Measurements from ENCODE around the gene CGB1.

Gene CGB1

DNA sequence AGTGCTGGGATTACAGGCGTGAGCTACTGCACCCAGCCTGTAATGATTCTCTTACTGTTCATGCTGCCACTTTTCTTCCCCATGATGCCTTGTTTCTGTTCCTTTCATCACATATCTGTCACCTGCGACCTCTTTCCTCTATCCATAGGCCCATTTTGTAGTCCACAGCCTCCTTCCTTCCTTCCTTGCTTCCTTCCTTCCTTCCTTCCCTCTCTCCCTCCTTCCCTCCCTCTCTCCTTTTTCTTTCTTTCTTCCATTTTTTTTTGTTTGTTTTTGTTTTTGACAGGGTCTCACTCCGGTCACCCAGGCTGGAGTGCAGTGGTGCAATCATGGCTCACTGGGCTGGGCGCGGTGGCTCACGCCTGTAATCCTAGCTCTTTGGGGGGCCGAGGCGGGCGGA, 47.8 kb downstream of the CGB1 start:
- TF ChIP-seq, protein P1, sequence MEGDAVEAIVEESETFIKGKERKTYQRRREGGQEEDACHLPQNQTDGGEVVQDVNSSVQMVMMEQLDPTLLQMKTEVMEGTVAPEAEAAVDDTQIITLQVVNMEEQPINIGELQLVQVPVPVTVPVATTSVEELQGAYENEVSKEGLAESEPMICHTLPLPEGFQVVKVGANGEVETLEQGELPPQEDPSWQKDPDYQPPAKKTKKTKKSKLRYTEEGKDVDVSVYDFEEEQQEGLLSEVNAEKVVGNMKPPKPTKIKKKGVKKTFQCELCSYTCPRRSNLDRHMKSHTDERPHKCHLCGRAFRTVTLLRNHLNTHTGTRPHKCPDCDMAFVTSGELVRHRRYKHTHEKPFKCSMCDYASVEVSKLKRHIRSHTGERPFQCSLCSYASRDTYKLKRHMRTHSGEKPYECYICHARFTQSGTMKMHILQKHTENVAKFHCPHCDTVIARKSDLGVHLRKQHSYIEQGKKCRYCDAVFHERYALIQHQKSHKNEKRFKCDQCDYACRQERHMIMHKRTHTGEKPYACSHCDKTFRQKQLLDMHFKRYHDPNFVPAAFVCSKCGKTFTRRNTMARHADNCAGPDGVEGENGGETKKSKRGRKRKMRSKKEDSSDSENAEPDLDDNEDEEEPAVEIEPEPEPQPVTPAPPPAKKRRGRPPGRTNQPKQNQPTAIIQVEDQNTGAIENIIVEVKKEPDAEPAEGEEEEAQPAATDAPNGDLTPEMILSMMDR (IDR thresholded peaks at IDR 0.05; ENCODE audit: control insufficient read depth, extremely low read depth, insufficient read depth) = no peak
- no peak for DNase-seq (ENCODE audit: low read depth)
- H3K4me3 ChIP-seq (ENCODE audit: low read depth, low read length) = no peak overlapping the region

DNA sequence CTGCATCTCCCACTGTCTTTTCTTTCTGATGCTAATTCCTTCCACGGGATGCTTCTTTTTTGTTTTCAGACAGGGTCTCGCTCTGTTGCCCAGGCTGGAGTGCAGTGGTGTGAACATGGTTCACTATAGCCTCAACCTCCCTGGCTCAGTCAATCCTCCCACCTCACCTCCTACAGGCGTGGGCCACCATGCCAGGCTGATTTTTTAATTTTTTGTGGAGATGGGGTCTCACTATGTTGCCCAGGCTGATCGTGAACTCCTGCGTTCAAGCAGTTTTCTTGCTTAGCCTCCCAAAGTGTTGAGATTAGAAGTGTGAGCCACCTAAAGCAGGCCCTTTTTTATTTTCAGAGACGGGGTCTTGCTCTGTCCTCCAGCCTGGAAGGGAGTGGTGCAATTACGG, 48.4 kb downstream of the CGB1 start:
- H3K4me3 ChIP-seq (ENCODE audit: low read depth, low read length) = no peak overlapping the region
- TF ChIP-seq, protein P1 (IDR thresholded peaks at IDR 0.05; ENCODE audit: control insufficient read depth, extremely low read depth, insufficient read depth) = no peak
- no peak for DNase-seq (ENCODE audit: low read depth)

DNA sequence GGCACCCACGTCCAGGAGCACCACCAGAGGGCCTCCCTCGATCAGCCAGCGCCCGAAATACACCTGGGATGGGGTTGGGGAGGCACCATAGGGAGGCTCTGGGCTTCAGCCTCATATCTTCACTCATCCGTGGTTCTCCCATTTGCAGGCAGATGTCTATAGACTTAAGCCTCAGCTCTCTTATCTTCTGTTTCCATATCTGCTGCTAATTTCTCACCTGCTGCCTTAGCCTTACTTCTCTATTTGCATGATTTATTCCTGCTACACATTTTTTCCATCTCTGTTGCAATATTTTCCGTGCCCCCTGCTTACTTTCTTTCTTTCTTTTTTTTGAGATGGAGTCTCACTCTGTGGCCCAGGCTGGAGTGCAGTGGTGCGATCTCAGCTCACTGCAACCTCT, 49.4 kb downstream of the CGB1 start:
- no peak overlapping the region for H3K4me3 ChIP-seq (ENCODE audit: low read depth, low read length)
- DNase-seq (ENCODE audit: low read depth) = no peak
- TF ChIP-seq, protein P1 (IDR thresholded peaks at IDR 0.05; ENCODE audit: control insufficient read depth, extremely low read depth, insufficient read depth) = no peak

DNA sequence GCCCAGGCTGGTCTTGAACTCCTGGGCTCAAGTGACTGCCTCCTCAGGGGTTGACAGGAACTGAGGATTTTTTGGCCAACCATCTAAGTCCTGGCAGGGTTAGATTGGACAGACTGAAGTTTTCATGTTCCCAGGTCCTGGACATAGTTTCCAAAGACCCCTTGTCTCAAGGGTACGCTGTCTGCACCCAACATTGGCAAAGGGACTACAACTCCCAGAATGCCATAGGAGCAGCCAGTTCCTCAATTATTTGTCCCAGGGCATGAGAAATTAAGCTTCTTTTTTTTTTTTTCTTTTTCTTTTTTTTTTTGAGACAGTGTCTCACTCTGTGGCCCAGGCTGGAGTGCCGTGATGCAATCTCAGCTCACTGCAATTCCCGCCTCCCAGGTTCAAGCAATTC, 50.5 kb downstream of the CGB1 start:
- H3K4me3 ChIP-seq (ENCODE audit: low read depth, low read length) = no peak overlapping the region
- no peak for DNase-seq (ENCODE audit: low read depth)
- TF ChIP-seq, protein P1 (IDR thresholded peaks at IDR 0.05; ENCODE audit: control insufficient read depth, extremely low read depth, insufficient read depth) = no peak

DNA sequence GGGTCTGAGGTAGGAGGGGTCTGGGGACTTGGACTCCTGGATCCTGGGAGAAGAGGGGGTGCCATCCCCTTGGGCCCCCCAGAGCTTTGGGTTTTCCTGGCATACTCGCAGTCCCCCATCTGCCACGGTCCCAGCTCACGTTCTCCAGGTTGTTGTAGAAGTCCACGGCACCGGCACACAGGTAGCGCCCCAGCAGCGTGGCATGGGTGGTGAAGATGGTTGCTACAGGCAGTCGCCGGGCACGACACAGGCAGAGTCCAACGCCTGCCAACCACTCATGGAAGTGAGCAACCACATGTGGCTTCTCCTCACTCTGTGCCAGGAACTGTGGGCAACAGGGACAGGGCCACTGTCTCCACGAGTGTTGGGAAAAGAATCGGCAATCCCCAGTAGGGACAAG, 51.0 kb downstream of the CGB1 start:
- no peak overlapping the region for H3K4me3 ChIP-seq (ENCODE audit: low read depth, low read length)
- DNase-seq (ENCODE audit: low read depth) = no peak
- TF ChIP-seq, protein P1 (IDR thresholded peaks at IDR 0.05; ENCODE audit: control insufficient read depth, extremely low read depth, insufficient read depth) = no peak
